ENCODE measurements around the gene HS6ST1.
"Not testable (repeated sequence)": the region's sequence is repeated elsewhere in the genome, so short reads cannot be mapped to it uniquely, and the experiment has no call there.

HS6ST1 gene

GRCh38 chr2:128321784-128322714, 3.4 kb upstream of the HS6ST1 start:
- peak; percentile 67 for DNase-seq (ENCODE audit: low read depth)

GRCh38 chr2:128320906-128321771, 2.5 kb upstream of the HS6ST1 start:
- no peak for DNase-seq (ENCODE audit: low read depth)

- no peak for DNase-seq (ENCODE audit: low read depth)
These were observed 1.7 kb upstream of the HS6ST1 start for GRCh38 chr2:128320192-128320905.

GRCh38 chr2:128319631-128320191, 1.0 kb upstream of the HS6ST1 start:
- no peak for DNase-seq (ENCODE audit: low read depth)

- not testable (repeated sequence) for DNase-seq (ENCODE audit: low read depth)
These were observed 423 bp downstream of the HS6ST1 start for GRCh38 chr2:128318245-128318644.

GRCh38 chr2:128317899-128318225, 806 bp downstream of the HS6ST1 start:
- not testable (repeated sequence) for DNase-seq (ENCODE audit: low read depth)

- DNase-seq (ENCODE audit: low read depth): no peak
These were observed 1.3 kb downstream of the HS6ST1 start for GRCh38 chr2:128317181-128317898.

- DNase-seq (ENCODE audit: low read depth): no peak
These were observed 1.9 kb downstream of the HS6ST1 start for GRCh38 chr2:128316777-128317180.

GRCh38 chr2:128315829-128316776, 2.6 kb downstream of the HS6ST1 start:
- no peak for DNase-seq (ENCODE audit: low read depth)

GRCh38 chr2:128315122-128315828, 3.4 kb downstream of the HS6ST1 start:
- DNase-seq (ENCODE audit: low read depth): no peak

GRCh38 chr2:128314348-128315121, 4.1 kb downstream of the HS6ST1 start:
- no peak for DNase-seq (ENCODE audit: low read depth)

- DNase-seq (ENCODE audit: low read depth): no peak
These were observed 4.7 kb downstream of the HS6ST1 start for GRCh38 chr2:128313931-128314347.

- DNase-seq (ENCODE audit: low read depth): no peak
These were observed 5.4 kb downstream of the HS6ST1 start for GRCh38 chr2:128313091-128313836.

GRCh38 chr2:128312411-128312810, 6.3 kb downstream of the HS6ST1 start:
- no peak for DNase-seq (ENCODE audit: low read depth)

GRCh38 chr2:128311755-128312341, 6.8 kb downstream of the HS6ST1 start:
- no peak for DNase-seq (ENCODE audit: low read depth)

- no peak for DNase-seq (ENCODE audit: low read depth)
These were observed 7.4 kb downstream of the HS6ST1 start for GRCh38 chr2:128311216-128311754.

GRCh38 chr2:128310761-128311160, 7.9 kb downstream of the HS6ST1 start:
- no peak for DNase-seq (ENCODE audit: low read depth)
